NCI-H1417 (cell line): ENCODE results near the gene STIMATE.

Experiments used
- DNase-seq, 3 experiments: peaks; one replicate each; lab custom pipeline; 2025; lab: John Stamatoyannopoulos, UW

Gene STIMATE

GRCh38 chr3:52870471-52870870 lies 26.9 kb downstream of the STIMATE start:
- DNase-seq: no peak

GRCh38 chr3:52866427-52866826 lies 30.9 kb downstream of the STIMATE start:
- no peak for DNase-seq

- DNase-seq: no peak
These were observed 31.4 kb downstream of the STIMATE start for GRCh38 chr3:52865994-52866393.

GRCh38 chr3:52860424-52860768 lies 37.0 kb downstream of the STIMATE start:
- DNase-seq: peak in 1 of 3 experiments; percentile 31

- peak in 1 of 3 experiments; percentile 31 for DNase-seq
These were observed 37.5 kb downstream of the STIMATE start for GRCh38 chr3:52859686-52860423.

GRCh38 chr3:52857864-52858263 lies 39.5 kb downstream of the STIMATE start:
- DNase-seq: peak in 1 of 3 experiments; percentile 6

- no peak for DNase-seq
These were observed 40.2 kb downstream of the STIMATE start for GRCh38 chr3:52857133-52857532.

- DNase-seq: no peak
These were observed 40.7 kb downstream of the STIMATE start for GRCh38 chr3:52856666-52857065.

- DNase-seq: no peak
These were observed 43.3 kb downstream of the STIMATE start for GRCh38 chr3:52854013-52854412.

- DNase-seq: no peak
These were observed 44.9 kb downstream of the STIMATE start for GRCh38 chr3:52852419-52852818.

- peak in 2 of 3 experiments; percentile 28 to 72 for DNase-seq
These were observed 46.0 kb downstream of the STIMATE start for GRCh38 chr3:52851348-52851747.

- DNase-seq: no peak
These were observed 47.7 kb downstream of the STIMATE start for GRCh38 chr3:52849656-52850055.

GRCh38 chr3:52848617-52849016 lies 48.7 kb downstream of the STIMATE start:
- no peak for DNase-seq

- no peak for DNase-seq
These were observed 49.6 kb downstream of the STIMATE start for GRCh38 chr3:52847726-52848125.

- no peak for DNase-seq
These were observed 50.1 kb downstream of the STIMATE start for GRCh38 chr3:52847241-52847640.

GRCh38 chr3:52846432-52846965 lies 50.8 kb downstream of the STIMATE start:
- peak in 2 of 3 experiments; percentile 4 to 14 for DNase-seq

- no peak for DNase-seq
These were observed 51.5 kb downstream of the STIMATE start for GRCh38 chr3:52845691-52846431.

GRCh38 chr3:52845157-52845556 lies 52.2 kb downstream of the STIMATE start:
- no peak for DNase-seq

- no peak for DNase-seq
These were observed 52.9 kb downstream of the STIMATE start for GRCh38 chr3:52844290-52844975.

GRCh38 chr3:52843881-52844280 lies 53.5 kb downstream of the STIMATE start:
- DNase-seq: no peak

- no peak for DNase-seq
These were observed 54.1 kb downstream of the STIMATE start for GRCh38 chr3:52843108-52843865.

- no peak for DNase-seq
These were observed 54.9 kb downstream of the STIMATE start for GRCh38 chr3:52842424-52842823.
